SK-N-SH (cell line): ENCODE data around the gene COL17A1. TPM values are rescaled to one million over a fixed set of nuclear protein-coding genes. Genes with fewer than 3 reads are reported as not detected.

Source experiments
- CTCF ChIA-PET: fragments of 300-600, 350-600 bp; formaldehyde crosslinking; extraction: SDS; loops from one replicate; lab custom pipeline; 2021; lab: Yijun Ruan, JAX
- POLR2A ChIA-PET: fragments of 350-600 bp; sonication (Branson Sonifier 250); formaldehyde crosslinking; extraction: SDS; loops from one replicate; lab custom pipeline; 2020; ENCODE audit warnings: antibody characterized with exemption, inconsistent platforms; lab: Yijun Ruan, JAX
- DNase-seq: peaks from one replicate; pipeline ENCODE4 v3.0.0; 2012
- H2AFZ ChIP-seq: fragments of 200-600 bp; sonication (generic); 2 replicates; pipeline ENCODE4 v1.8.1; 2016; ENCODE audit warnings: antibody characterized with exemption, mild to moderate bottlenecking, low read depth
- H3F3A ChIP-seq: fragments of 200-600 bp; sonication (generic); replicated peaks from 2 replicates; pipeline ENCODE3; 2016; ENCODE audit warnings: antibody characterized with exemption, mild to moderate bottlenecking; ENCODE audit not compliant: insufficient read depth
- H3K27ac ChIP-seq, 2 experiments: fragments of 200-500 bp in 1 of 2; fragments of 200-600 bp in 1 of 2; sonication (Bioruptor generic) in 1 of 2; sonication (generic), shearing (Covaris generic) in 1 of 2; 2 replicates each; pipeline versions ENCODE4 v1.5.1 to v1.6.1; 2014 to 2016; ENCODE audit warnings: low read depth in 2 of 2, inconsistent platforms in 1 of 2, low read length in 1 of 2, mild to moderate bottlenecking in 1 of 2, mixed read lengths in 1 of 2
- H3K27me3 ChIP-seq: fragments of 200-600 bp; sonication (generic), shearing (Covaris generic); 2 replicates; pipeline ENCODE4 v1.6.1; 2016; ENCODE audit warnings: mixed run types; ENCODE audit not compliant: insufficient read depth
- H3K36me3 ChIP-seq, 2 experiments: fragments of 200-500 bp in 1 of 2; fragments of 200-600 bp in 1 of 2; sonication (Bioruptor generic) in 1 of 2; sonication (generic) in 1 of 2; replicated peaks in 1 of 2; 2 replicates each; pipeline versions ENCODE3 to v1.5.1; 2014 to 2016; ENCODE audit warnings: low read length in 1 of 2, mild to moderate bottlenecking in 1 of 2; ENCODE audit not compliant: insufficient read depth in 2 of 2, control insufficient read depth in 1 of 2
- H3K4me1 ChIP-seq, 2 experiments: fragments of 200-500 bp in 1 of 2; fragments of 200-600 bp in 1 of 2; sonication (Bioruptor generic) in 1 of 2; sonication (generic), shearing (Covaris generic) in 1 of 2; 2 replicates each; pipeline versions ENCODE4 v1.5.1 to v1.6.1; 2014 to 2016; ENCODE audit warnings: low read depth in 1 of 2, low read length in 1 of 2, mixed run types in 1 of 2; ENCODE audit not compliant: insufficient read depth in 2 of 2, control insufficient read depth in 1 of 2
- H3K4me2 ChIP-seq: fragments of 200-600 bp; sonication (generic), shearing (Covaris generic); 2 replicates; pipeline ENCODE4 v1.6.1; 2017; ENCODE audit warnings: mixed run types
- H3K4me3 ChIP-seq, 2 experiments: fragments of 200-500 bp in 1 of 2; fragments of 200-600 bp in 1 of 2; sonication (Bioruptor generic) in 1 of 2; sonication (generic), shearing (Covaris generic) in 1 of 2; 2 replicates each; pipeline versions ENCODE4 v1.5.1 to v1.8.1; 2014 to 2016; ENCODE audit warnings: low read depth in 2 of 2, inconsistent platforms in 1 of 2, low read length in 1 of 2, mild to moderate bottlenecking in 1 of 2, mixed read lengths in 1 of 2, moderate library complexity in 1 of 2
- H3K79me2 ChIP-seq: fragments of 200-600 bp; sonication (generic); 2 replicates; pipeline ENCODE4 v1.8.1; 2017; ENCODE audit warnings: mild to moderate bottlenecking; ENCODE audit not compliant: insufficient read depth
- H3K9ac ChIP-seq: fragments of 200-600 bp; sonication (generic); 2 replicates; pipeline ENCODE4 v1.6.1; 2017; ENCODE audit warnings: mixed run types
- H3K9me2 ChIP-seq: fragments of 200-600 bp; sonication (generic); 2 replicates; pipeline ENCODE4 v1.6.1; 2017; ENCODE audit warnings: mixed run types
- H3K9me3 ChIP-seq: fragments of 200-600 bp; sonication (generic); 2 replicates; pipeline ENCODE4 v1.6.1; 2017; ENCODE audit warnings: mixed run types, mild to moderate bottlenecking, moderate library complexity
- H4K20me1 ChIP-seq: fragments of 200-600 bp; sonication (generic); 2 replicates; pipeline ENCODE4 v1.6.1; 2017; ENCODE audit warnings: mild to moderate bottlenecking, mixed run types; ENCODE audit not compliant: insufficient read depth
- EP300 ChIP-seq, 2 experiments: IDR thresholded peaks; 2 replicates each; pipeline versions ENCODE4 v1.4.0 to v1.6.1; 2012; ENCODE audit warnings: borderline replicate concordance in 1 of 2, low read depth in 1 of 2, low read length in 1 of 2
- FOXJ3 ChIP-seq: sonication (generic); formaldehyde crosslinking; IDR thresholded peaks from 2 replicates; pipeline ENCODE4 v1.5.1; 2020; ENCODE audit warnings: mild to moderate bottlenecking, missing genetic modification reagents
- GABPA ChIP-seq: IDR thresholded peaks from 2 replicates; pipeline ENCODE4 v1.4.0; 2012; ENCODE audit warnings: low read depth, mild to moderate bottlenecking
- GATA2 ChIP-seq: sonication (generic); formaldehyde crosslinking; IDR thresholded peaks from 2 replicates; pipeline ENCODE4 v1.5.0; 2020; ENCODE audit warnings: mild to moderate bottlenecking, missing genetic modification reagents
- JUND ChIP-seq: IDR thresholded peaks from 2 replicates; pipeline ENCODE4 v1.4.0; 2012
- NRF1 ChIP-seq: IDR thresholded peaks from 2 replicates; pipeline ENCODE4 v1.6.1; 2012; ENCODE audit warnings: low read depth, mild to moderate bottlenecking, low read length
- POLR2AphosphoS5 ChIP-seq: IDR thresholded peaks from 2 replicates; pipeline ENCODE4 v1.6.1; 2012; ENCODE audit warnings: low read depth, low read length
- RCOR1 ChIP-seq: fragments of 150-350 bp; IDR thresholded peaks from 2 replicates; pipeline ENCODE4 v1.6.1; 2017; ENCODE audit warnings: antibody characterized with exemption, low read length
- RFX5 ChIP-seq: IDR thresholded peaks from 2 replicates; pipeline ENCODE4 v1.6.1; 2012; ENCODE audit warnings: mild to moderate bottlenecking, improper control_type of control experiment, low read length
- RXRA ChIP-seq: IDR thresholded peaks from 2 replicates; pipeline ENCODE4 v1.4.0; 2012; ENCODE audit warnings: low read depth, mild to moderate bottlenecking, borderline replicate concordance
- SIN3A ChIP-seq: IDR thresholded peaks from 2 replicates; pipeline ENCODE4 v1.6.1; 2012; ENCODE audit warnings: low read depth, mild to moderate bottlenecking, low read length, moderate library complexity, borderline replicate concordance
- TEAD4 ChIP-seq: IDR thresholded peaks from 2 replicates; pipeline ENCODE4 v1.4.0; 2012; ENCODE audit warnings: mild to moderate bottlenecking, borderline replicate concordance; ENCODE audit not compliant: insufficient read depth
- YY1 ChIP-seq: IDR thresholded peaks from 2 replicates; pipeline ENCODE4 v1.4.0; 2012; ENCODE audit warnings: low read depth, mild to moderate bottlenecking
- WGBS: methylation state at CpG from one replicate; pipeline ENCODE4 v1.1.6; 2017; ENCODE audit warnings: low lambda C conversion rate; 5-methylcytosine and 5-hydroxymethylcytosine counted together
- polyA plus RNA-seq, 3 experiments: library from polyadenylated mRNA; depleted of rRNA; stranded (reverse); fragments of >200 nt; gene quantifications; 2 replicates each; pipeline ENCODE4 v1.2.3, GENCODE V29; 2012
- TF ChIP-seq, protein P1 (sequence below): IDR thresholded peaks from 2 replicates; pipeline ENCODE4 v1.6.1; 2012; ENCODE audit warnings: mild to moderate bottlenecking, low read depth, low read length, moderate library complexity
- TF ChIP-seq, protein P2 (sequence below): IDR thresholded peaks from 2 replicates; pipeline ENCODE4 v1.4.0; 2012; ENCODE audit warnings: low read depth, borderline replicate concordance
- TF ChIP-seq, protein P3 (sequence below): fragments of 150-350 bp; IDR thresholded peaks from 2 replicates; pipeline ENCODE4 v1.6.1; 2017; ENCODE audit warnings: antibody characterized with exemption, low read length, low read depth, borderline replicate concordance

COL17A1 gene
- polyA plus RNA-seq, 1 of the 3 experiments (the other 2 are of a cell fraction): 0.12 TPM

DNA sequence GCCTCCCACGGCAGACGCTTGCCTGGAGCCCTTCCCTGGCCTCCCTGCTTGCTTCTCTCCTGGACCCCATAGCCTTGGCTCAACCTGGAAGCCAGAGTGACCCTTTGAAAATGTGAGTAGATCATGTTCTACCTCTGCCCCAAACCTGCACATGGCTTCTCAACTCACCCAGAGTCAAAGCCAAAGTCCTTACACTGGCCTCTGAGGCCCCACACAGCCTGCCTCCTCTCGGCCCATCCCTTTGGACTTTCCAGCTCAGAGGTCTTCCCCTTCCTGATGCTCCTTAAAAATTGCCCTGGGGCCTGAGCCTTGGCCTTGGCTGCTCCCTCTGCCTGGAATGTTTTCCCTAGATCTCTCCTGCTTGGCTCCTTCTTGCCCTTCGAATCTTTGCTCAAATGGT, 32.5 kb downstream of the COL17A1 start:
- Histone ChIP-seq H3K4me1 (peaks cover 2 to 10% of the 10 kb centered on the region in 2 experiments; a peak in 2 of 4 replicates), H3K27me3 (no peaks in the 10 kb centered on the region), H4K20me1 (no peaks in the 10 kb centered on the region), H3K9ac (no peak overlapping the region), H3K9me2 (no peaks in the 10 kb centered on the region), H3F3A (peaks cover 9% of the 10 kb centered on the region), H3K36me3 (no peaks in the 10 kb centered on the region), H3K4me2 (no peak overlapping the region), H3K9me3 (no peaks in the 10 kb centered on the region), H3K4me3 (no peak overlapping the region), H3K27ac (no peak overlapping the region), H3K79me2 (no peaks in the 10 kb centered on the region), H2AFZ (no peak overlapping the region)
- TF ChIP-seq SIN3A (no peak), FOXJ3 (CRISPR knock-in tag) (no peak), GATA2 (no peak), TEAD4 (no peak), GABPA (no peak), NRF1 (no peak), RFX5 (no peak), EP300 (IDR thresholded peaks at IDR 0.05; ENCODE audit: borderline replicate concordance in 1 of 2, low read depth in 1 of 2, low read length in 1 of 2) (no peak), YY1 (no peak), RCOR1 (no peak), RXRA (no peak), JUND (no peak), POLR2AphosphoS5 (no peak)
- TF ChIP-seq, protein P1, sequence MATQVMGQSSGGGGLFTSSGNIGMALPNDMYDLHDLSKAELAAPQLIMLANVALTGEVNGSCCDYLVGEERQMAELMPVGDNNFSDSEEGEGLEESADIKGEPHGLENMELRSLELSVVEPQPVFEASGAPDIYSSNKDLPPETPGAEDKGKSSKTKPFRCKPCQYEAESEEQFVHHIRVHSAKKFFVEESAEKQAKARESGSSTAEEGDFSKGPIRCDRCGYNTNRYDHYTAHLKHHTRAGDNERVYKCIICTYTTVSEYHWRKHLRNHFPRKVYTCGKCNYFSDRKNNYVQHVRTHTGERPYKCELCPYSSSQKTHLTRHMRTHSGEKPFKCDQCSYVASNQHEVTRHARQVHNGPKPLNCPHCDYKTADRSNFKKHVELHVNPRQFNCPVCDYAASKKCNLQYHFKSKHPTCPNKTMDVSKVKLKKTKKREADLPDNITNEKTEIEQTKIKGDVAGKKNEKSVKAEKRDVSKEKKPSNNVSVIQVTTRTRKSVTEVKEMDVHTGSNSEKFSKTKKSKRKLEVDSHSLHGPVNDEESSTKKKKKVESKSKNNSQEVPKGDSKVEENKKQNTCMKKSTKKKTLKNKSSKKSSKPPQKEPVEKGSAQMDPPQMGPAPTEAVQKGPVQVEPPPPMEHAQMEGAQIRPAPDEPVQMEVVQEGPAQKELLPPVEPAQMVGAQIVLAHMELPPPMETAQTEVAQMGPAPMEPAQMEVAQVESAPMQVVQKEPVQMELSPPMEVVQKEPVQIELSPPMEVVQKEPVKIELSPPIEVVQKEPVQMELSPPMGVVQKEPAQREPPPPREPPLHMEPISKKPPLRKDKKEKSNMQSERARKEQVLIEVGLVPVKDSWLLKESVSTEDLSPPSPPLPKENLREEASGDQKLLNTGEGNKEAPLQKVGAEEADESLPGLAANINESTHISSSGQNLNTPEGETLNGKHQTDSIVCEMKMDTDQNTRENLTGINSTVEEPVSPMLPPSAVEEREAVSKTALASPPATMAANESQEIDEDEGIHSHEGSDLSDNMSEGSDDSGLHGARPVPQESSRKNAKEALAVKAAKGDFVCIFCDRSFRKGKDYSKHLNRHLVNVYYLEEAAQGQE: no peak
- TF ChIP-seq, protein P2, sequence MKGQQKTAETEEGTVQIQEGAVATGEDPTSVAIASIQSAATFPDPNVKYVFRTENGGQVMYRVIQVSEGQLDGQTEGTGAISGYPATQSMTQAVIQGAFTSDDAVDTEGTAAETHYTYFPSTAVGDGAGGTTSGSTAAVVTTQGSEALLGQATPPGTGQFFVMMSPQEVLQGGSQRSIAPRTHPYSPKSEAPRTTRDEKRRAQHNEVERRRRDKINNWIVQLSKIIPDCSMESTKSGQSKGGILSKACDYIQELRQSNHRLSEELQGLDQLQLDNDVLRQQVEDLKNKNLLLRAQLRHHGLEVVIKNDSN: no peak
- TF ChIP-seq, protein P3, sequence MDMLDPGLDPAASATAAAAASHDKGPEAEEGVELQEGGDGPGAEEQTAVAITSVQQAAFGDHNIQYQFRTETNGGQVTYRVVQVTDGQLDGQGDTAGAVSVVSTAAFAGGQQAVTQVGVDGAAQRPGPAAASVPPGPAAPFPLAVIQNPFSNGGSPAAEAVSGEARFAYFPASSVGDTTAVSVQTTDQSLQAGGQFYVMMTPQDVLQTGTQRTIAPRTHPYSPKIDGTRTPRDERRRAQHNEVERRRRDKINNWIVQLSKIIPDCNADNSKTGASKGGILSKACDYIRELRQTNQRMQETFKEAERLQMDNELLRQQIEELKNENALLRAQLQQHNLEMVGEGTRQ: no peak
- WGBS: 97% methylated on average over 3 of the region's 4 CpGs
- CTCF ChIA-PET: interaction anchor here (1.1 kb wide), 1 partner anchor 157 kb away, joined by 4 read pairs; no protein-coding TSS in a partner anchor
- no peak for DNase-seq
- POLR2A ChIA-PET: no interaction called here
